ENCODE data around the gene HOXA1.

HOXA1 gene

DNA sequence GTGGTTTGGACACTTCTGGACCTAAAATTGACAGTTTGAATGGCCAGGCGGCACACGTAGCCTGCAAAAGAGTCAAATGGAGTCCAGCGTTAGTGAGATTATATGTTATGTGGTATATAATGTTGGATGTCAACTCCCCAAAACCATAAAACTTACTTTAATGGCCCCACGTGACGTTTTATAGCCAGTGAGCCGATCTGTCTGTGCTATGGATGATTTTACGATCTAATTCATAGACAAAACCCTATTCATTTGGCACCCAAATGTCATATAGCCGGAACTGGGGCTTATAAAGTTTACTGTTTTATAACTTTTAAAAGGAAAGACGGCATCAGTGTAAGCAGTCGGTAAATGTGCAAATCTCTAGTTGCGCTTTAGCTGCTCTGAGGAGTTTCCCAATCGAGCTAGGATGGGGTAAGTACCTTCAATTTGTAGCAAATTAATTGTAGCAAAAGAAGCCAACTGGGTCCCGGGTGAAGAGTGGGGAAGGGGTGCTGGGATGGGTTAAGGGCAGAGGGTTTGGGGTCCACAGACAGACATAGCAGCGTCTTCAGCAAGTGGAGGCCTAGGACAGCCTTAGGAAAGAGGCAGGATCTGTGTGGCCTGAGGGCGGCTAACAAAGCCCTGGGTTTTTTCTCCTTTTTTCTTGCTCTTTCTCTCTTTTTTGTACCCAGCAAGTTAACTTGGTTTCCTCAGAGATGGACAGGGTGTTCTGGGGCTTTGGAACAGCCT, 44.5 kb upstream of the HOXA1 start:
- no peak overlapping the region for H2AFZ ChIP-seq (ENCODE audit: low read length, unreplicated experiment)
- H3K4me1 ChIP-seq (ENCODE audit: control insufficient read depth, insufficient read depth, low read length, unreplicated experiment): peaks cover 8% of the 10 kb centered on the region
- no peak overlapping the region for H3K27ac ChIP-seq (ENCODE audit: low read depth, low read length)
- no peak overlapping the region for H3K4me3 ChIP-seq (ENCODE audit: low read depth, low read length)
- no peaks in the 10 kb centered on the region for H3K79me2 ChIP-seq (ENCODE audit: control insufficient read depth, insufficient read depth, low read length, unreplicated experiment)
- H3K27me3 ChIP-seq (ENCODE audit: insufficient read depth, low read length): peaks cover 99% of the 10 kb centered on the region
- no peaks in the 10 kb centered on the region for H3K36me3 ChIP-seq (ENCODE audit: insufficient read depth, low read length)

- no peaks in the 10 kb centered on the region for H3K79me2 ChIP-seq (ENCODE audit: control insufficient read depth, insufficient read depth, low read length, unreplicated experiment)
- H2AFZ ChIP-seq (ENCODE audit: low read length, unreplicated experiment): no peak overlapping the region
- H3K36me3 ChIP-seq (ENCODE audit: insufficient read depth, low read length): no peaks in the 10 kb centered on the region
- H3K27ac ChIP-seq (ENCODE audit: low read depth, low read length): no peak overlapping the region
- H3K4me1 ChIP-seq (ENCODE audit: control insufficient read depth, insufficient read depth, low read length, unreplicated experiment): peaks cover 8% of the 10 kb centered on the region
- peaks cover 99% of the 10 kb centered on the region for H3K27me3 ChIP-seq (ENCODE audit: insufficient read depth, low read length)
- H3K4me3 ChIP-seq (ENCODE audit: low read depth, low read length): no peak overlapping the region
Observed at GRCh38 chr7:27139334-27140125, 43.7 kb upstream of the HOXA1 start.

GRCh38 chr7:27138985-27139333, 43.2 kb upstream of the HOXA1 start:
- no peak overlapping the region for H3K4me3 ChIP-seq (ENCODE audit: low read depth, low read length)

DNA sequence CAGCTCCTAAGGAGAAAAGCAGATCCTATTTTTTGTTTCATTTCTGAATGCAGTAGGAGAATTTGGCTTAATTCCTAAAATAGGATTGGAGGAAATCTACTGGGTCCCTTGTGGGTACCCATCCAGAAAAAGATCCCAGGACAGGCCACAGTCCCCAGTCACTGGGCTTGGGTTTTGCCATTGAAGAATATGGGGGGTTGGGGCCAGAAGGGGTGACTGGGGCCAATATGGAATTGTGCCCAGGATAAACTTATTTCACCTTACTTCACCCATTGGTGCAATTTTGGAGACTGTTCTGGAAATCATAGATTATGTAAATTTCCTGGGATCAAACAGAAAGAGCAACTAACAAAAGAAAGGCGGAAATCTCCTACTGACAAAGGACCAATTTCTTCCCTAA, 42.7 kb upstream of the HOXA1 start:
- no peak overlapping the region for H3K27ac ChIP-seq (ENCODE audit: low read depth, low read length)
- H3K27me3 ChIP-seq (ENCODE audit: insufficient read depth, low read length): peaks cover 99% of the 10 kb centered on the region
- peaks cover 8% of the 10 kb centered on the region for H3K4me1 ChIP-seq (ENCODE audit: control insufficient read depth, insufficient read depth, low read length, unreplicated experiment)
- H3K36me3 ChIP-seq (ENCODE audit: insufficient read depth, low read length): no peaks in the 10 kb centered on the region
- H3K79me2 ChIP-seq (ENCODE audit: control insufficient read depth, insufficient read depth, low read length, unreplicated experiment): no peaks in the 10 kb centered on the region
- H3K4me3 ChIP-seq (ENCODE audit: low read depth, low read length): no peak overlapping the region
- no peak overlapping the region for H2AFZ ChIP-seq (ENCODE audit: low read length, unreplicated experiment)

More at GRCh38 chr7:27138985-27139333, 43.2 kb upstream of the HOXA1 start:
- peaks cover 8% of the 10 kb centered on the region for H3K4me1 ChIP-seq (ENCODE audit: control insufficient read depth, insufficient read depth, low read length, unreplicated experiment)
- no peak overlapping the region for H3K27ac ChIP-seq (ENCODE audit: low read depth, low read length)
- peaks cover 99% of the 10 kb centered on the region for H3K27me3 ChIP-seq (ENCODE audit: insufficient read depth, low read length)
- no peak overlapping the region for H2AFZ ChIP-seq (ENCODE audit: low read length, unreplicated experiment)
- no peaks in the 10 kb centered on the region for H3K36me3 ChIP-seq (ENCODE audit: insufficient read depth, low read length)
- H3K79me2 ChIP-seq (ENCODE audit: control insufficient read depth, insufficient read depth, low read length, unreplicated experiment): no peaks in the 10 kb centered on the region

DNA sequence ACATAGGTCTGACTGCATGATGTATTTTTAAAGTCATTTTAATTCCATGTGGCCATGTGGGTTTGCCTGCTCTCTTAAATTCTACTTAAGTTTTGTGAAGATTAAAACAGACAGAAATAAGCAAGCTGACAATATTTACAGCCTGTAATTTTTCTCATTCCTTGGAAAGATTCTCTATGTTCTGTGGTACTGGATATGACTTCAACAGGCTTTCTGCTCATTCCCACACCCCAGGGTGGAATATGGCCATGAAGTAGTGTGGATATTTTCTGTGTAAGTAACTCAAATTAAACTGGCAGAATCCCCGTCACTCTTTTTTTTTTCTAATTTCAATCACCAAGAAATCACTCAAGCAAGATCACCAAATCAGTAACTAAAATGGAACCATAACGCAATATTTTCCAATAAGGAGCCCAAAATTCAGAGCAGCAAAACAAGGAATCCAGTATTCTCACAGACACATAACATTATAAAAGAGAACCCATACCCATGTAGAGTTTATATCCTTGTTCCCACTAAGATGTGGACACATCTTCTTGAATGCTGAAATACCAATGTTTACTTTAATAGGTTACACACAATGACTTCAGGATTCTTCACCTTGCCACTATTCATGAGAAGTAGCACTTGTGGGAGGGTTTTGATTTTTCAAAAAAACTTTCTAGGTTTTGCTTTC, 42.0 kb upstream of the HOXA1 start:
- Histone ChIP-seq H3K4me3 (ENCODE audit: low read depth, low read length) (no peak overlapping the region), H3K27me3 (ENCODE audit: insufficient read depth, low read length) (peaks cover 99% of the 10 kb centered on the region), H2AFZ (ENCODE audit: low read length, unreplicated experiment) (no peak overlapping the region), H3K36me3 (ENCODE audit: insufficient read depth, low read length) (no peaks in the 10 kb centered on the region), H3K4me1 (ENCODE audit: control insufficient read depth, insufficient read depth, low read length, unreplicated experiment) (peaks cover 8% of the 10 kb centered on the region), H3K79me2 (ENCODE audit: control insufficient read depth, insufficient read depth, low read length, unreplicated experiment) (no peaks in the 10 kb centered on the region), H3K27ac (ENCODE audit: low read depth, low read length) (no peak overlapping the region)

DNA sequence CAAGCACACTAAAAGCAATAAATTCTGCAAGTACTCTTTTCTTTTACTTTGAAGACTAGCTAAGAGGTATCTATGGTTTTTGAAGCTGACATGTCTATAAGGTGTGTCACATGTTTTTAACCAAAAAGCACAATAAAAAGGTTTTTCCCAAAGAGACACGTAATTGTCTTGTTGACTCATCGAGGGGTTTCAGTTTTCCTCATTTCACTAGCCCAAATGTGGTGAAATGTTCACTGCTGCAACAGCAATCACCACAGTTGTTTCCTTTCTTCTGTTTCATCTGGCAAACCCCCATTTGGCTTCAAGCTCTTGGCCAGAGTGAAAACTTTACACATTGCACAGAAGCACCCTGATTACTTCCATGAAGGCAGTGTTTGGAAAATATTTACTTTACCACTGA, 38.6 kb upstream of the HOXA1 start:
- Histone ChIP-seq H3K27ac (ENCODE audit: low read depth, low read length) (no peak overlapping the region), H3K4me3 (ENCODE audit: low read depth, low read length) (no peak overlapping the region), H3K36me3 (ENCODE audit: insufficient read depth, low read length) (no peaks in the 10 kb centered on the region), H3K4me1 (ENCODE audit: control insufficient read depth, insufficient read depth, low read length, unreplicated experiment) (peaks cover 8% of the 10 kb centered on the region), H3K79me2 (ENCODE audit: control insufficient read depth, insufficient read depth, low read length, unreplicated experiment) (no peaks in the 10 kb centered on the region), H2AFZ (ENCODE audit: low read length, unreplicated experiment) (no peak overlapping the region), H3K27me3 (ENCODE audit: insufficient read depth, low read length) (peaks cover 98% of the 10 kb centered on the region)

DNA sequence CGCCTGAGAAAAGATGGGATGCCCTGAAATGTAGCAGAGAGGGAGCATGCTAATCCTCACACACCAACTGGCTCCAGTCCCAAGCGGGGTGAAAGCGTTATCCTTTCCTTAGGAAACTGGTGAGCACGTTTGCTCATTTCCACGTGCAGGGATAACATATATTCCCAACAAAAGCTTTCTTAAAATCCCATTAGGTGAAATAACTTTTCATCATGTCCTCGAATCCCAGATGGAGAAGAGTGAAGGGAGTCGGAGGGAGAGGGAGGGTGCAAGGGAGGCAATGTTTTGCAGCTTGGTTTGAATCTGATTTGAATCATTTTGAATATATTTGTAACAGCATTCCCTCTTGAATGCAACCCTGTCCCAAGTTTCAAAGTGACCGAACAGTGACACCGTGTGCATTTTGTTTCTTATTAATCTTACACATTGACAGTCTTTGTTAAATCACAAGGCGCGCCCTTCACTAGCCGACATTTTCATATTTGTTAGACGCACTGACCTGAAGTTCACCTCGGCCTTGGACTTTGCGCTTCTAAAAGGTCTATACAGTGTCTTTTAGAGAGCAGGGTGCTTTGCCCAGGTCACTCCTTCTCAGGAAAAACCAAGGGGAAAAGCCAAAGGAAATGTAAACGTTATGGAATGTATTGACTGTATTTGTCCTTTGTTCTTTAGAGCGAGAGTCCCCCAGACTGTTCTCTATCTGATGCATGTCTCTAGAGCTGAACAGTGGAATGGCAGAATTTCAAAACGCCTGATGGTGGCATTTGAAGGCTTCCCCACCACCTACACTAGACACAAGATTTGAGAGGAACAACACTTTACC, 37.8 kb upstream of the HOXA1 start:
- Histone ChIP-seq H3K27ac (ENCODE audit: low read depth, low read length) (no peak overlapping the region), H3K79me2 (ENCODE audit: control insufficient read depth, insufficient read depth, low read length, unreplicated experiment) (no peaks in the 10 kb centered on the region), H3K36me3 (ENCODE audit: insufficient read depth, low read length) (no peaks in the 10 kb centered on the region), H3K4me1 (ENCODE audit: control insufficient read depth, insufficient read depth, low read length, unreplicated experiment) (peaks cover 8% of the 10 kb centered on the region), H3K27me3 (ENCODE audit: insufficient read depth, low read length) (peaks cover 98% of the 10 kb centered on the region), H3K4me3 (ENCODE audit: low read depth, low read length) (no peak overlapping the region), H2AFZ (ENCODE audit: low read length, unreplicated experiment) (no peak overlapping the region)

DNA sequence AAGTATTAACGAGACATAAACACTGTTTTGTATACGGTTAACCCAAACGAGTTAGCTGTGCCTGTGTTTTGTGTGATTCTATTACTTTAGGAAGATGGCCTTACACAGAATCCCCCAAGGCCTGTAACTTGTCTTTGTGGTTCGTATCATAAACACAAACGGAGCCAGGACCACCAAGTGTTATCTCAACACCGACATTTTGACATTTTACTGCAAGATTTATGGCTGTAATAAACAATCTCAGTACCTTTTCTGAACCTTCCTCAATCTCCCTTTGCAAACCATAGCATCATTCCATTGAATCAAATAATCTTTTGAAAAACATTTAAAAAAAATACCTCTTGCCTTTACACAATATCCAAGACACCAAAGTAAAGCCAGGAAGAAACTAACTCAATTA, 37.2 kb upstream of the HOXA1 start:
- no peak overlapping the region for H3K27ac ChIP-seq (ENCODE audit: low read depth, low read length)
- H3K36me3 ChIP-seq (ENCODE audit: insufficient read depth, low read length): no peaks in the 10 kb centered on the region
- H3K27me3 ChIP-seq (ENCODE audit: insufficient read depth, low read length): peaks cover 98% of the 10 kb centered on the region
- H2AFZ ChIP-seq (ENCODE audit: low read length, unreplicated experiment): no peak overlapping the region
- H3K4me3 ChIP-seq (ENCODE audit: low read depth, low read length): no peak overlapping the region
- no peaks in the 10 kb centered on the region for H3K79me2 ChIP-seq (ENCODE audit: control insufficient read depth, insufficient read depth, low read length, unreplicated experiment)
- H3K4me1 ChIP-seq (ENCODE audit: control insufficient read depth, insufficient read depth, low read length, unreplicated experiment): peaks cover 8% of the 10 kb centered on the region

DNA sequence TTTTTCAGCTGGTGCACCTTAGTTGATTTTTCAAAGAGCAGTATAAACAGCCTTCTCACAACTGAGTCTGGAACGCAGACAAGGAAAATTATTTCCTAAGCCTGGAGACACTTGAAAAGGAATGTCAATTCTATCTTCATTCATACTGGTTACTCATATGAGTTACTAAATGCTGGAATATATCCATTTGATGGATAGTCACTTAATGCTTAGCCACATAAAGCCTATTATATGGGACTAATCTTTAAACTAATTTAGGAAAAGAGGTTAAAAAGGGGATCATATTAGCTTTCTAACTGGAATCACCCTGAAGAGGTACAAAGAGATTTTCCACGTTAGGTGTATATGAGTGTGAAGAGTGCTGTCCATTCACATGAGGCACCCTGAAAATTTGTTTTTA, 36.4 kb upstream of the HOXA1 start:
- Histone ChIP-seq H3K27me3 (ENCODE audit: insufficient read depth, low read length) (peaks cover 98% of the 10 kb centered on the region), H3K27ac (ENCODE audit: low read depth, low read length) (no peak overlapping the region), H3K36me3 (ENCODE audit: insufficient read depth, low read length) (no peaks in the 10 kb centered on the region), H2AFZ (ENCODE audit: low read length, unreplicated experiment) (no peak overlapping the region), H3K79me2 (ENCODE audit: control insufficient read depth, insufficient read depth, low read length, unreplicated experiment) (no peaks in the 10 kb centered on the region), H3K4me1 (ENCODE audit: control insufficient read depth, insufficient read depth, low read length, unreplicated experiment) (peaks cover 8% of the 10 kb centered on the region), H3K4me3 (ENCODE audit: low read depth, low read length) (no peak overlapping the region)

DNA sequence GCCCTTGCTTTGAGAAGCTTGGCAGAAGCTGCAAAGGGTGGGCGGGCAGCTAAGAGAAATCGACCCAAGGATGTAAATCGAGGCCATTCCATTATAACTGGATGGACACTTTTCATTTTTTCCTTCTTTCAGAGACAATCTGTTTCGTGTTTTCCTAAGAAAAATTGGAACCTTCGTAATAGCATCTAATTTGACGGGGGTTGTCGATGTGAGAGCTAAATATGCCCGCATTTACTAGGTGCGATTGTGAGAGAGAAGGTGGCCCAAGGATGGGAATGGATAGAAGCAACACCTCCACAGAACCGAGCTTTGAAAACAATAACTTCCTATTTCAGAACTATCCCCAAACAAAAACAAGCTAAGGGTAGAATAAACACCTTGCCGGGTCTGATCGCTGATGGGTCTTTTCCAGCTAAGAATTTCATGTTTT, 35.6 kb upstream of the HOXA1 start:
- Histone ChIP-seq H3K27ac (ENCODE audit: low read depth, low read length) (no peak overlapping the region), H3K79me2 (ENCODE audit: control insufficient read depth, insufficient read depth, low read length, unreplicated experiment) (no peaks in the 10 kb centered on the region), H3K27me3 (ENCODE audit: insufficient read depth, low read length) (peaks cover 98% of the 10 kb centered on the region), H2AFZ (ENCODE audit: low read length, unreplicated experiment) (no peak overlapping the region), H3K4me3 (ENCODE audit: low read depth, low read length) (peak overlapping the region; percentile 68), H3K4me1 (ENCODE audit: control insufficient read depth, insufficient read depth, low read length, unreplicated experiment) (peaks cover 8% of the 10 kb centered on the region), H3K36me3 (ENCODE audit: insufficient read depth, low read length) (no peaks in the 10 kb centered on the region)

Measured in ACC112 (cell line).